Epithelial cell of esophagus (primary cell): Measurements from ENCODE around the gene SORCS1.
A peak's percentile ranks its signal among the peaks of the same experiment; 100 is the strongest.

ENCODE experiments used
- DNase-seq: peaks from one replicate; pipeline ENCODE4 v3.0.0; 2010; ENCODE audit warnings: low read depth
- H3K4me3 ChIP-seq: 2 replicates; pipeline ENCODE4 v1.5.1; 2011; ENCODE audit warnings: mild to moderate bottlenecking, low read length, control low read depth
- TF ChIP-seq, protein P1 (sequence below): IDR thresholded peaks from 2 replicates; pipeline ENCODE4 v1.5.1; 2011; ENCODE audit warnings: low read depth, mild to moderate bottlenecking, low read length, control low read depth, inconsistent platforms; ENCODE audit not compliant: insufficient read depth; ENCODE audit errors: missing control alignments

SORCS1 gene

DNA sequence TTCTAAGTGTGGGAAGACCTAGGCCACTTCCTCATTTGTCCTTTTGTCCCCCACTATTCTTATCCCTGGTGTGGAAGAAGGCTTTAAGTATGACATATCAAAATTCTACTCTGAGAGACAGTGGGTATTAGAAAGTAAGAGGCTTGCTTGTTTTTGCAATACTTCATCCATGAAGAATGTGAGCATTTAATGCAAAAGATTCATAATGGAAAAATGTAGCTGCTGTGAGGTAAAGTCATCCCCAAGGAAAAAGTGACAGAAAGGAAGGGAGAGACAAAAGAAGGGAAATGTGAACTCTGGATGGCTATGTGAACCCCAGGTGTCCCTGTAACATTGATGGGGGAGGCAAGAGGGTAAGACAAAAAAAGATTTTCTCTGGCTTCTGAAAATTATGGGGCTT, 607.5 kb downstream of the SORCS1 start:
- TF ChIP-seq, protein P1, sequence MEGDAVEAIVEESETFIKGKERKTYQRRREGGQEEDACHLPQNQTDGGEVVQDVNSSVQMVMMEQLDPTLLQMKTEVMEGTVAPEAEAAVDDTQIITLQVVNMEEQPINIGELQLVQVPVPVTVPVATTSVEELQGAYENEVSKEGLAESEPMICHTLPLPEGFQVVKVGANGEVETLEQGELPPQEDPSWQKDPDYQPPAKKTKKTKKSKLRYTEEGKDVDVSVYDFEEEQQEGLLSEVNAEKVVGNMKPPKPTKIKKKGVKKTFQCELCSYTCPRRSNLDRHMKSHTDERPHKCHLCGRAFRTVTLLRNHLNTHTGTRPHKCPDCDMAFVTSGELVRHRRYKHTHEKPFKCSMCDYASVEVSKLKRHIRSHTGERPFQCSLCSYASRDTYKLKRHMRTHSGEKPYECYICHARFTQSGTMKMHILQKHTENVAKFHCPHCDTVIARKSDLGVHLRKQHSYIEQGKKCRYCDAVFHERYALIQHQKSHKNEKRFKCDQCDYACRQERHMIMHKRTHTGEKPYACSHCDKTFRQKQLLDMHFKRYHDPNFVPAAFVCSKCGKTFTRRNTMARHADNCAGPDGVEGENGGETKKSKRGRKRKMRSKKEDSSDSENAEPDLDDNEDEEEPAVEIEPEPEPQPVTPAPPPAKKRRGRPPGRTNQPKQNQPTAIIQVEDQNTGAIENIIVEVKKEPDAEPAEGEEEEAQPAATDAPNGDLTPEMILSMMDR, result no peak
- DNase-seq, result peak; percentile 41
- H3K4me3 ChIP-seq, result no peak overlapping the region

DNA sequence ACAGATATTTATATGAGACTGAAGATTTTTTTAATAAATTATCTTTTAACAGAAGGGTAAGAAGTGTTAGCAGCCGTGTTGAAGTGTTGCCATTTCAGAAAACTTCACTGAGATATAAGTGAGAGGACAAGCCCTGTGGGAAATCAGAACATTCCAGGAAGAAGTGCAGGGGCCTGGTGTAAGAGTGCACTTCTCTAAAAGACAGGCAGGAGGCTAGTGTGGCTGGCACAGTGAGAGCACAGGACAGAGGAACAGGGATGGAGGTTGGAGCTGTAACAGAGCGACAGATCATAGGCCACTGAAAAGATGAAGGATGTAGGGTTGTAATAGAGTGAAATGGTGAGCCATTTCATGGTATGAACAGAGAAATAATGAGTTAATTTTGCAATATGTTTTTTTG, 608.9 kb downstream of the SORCS1 start:
- H3K4me3 ChIP-seq, result no peak overlapping the region
- no peak for DNase-seq
- TF ChIP-seq, protein P1, result no peak

DNA sequence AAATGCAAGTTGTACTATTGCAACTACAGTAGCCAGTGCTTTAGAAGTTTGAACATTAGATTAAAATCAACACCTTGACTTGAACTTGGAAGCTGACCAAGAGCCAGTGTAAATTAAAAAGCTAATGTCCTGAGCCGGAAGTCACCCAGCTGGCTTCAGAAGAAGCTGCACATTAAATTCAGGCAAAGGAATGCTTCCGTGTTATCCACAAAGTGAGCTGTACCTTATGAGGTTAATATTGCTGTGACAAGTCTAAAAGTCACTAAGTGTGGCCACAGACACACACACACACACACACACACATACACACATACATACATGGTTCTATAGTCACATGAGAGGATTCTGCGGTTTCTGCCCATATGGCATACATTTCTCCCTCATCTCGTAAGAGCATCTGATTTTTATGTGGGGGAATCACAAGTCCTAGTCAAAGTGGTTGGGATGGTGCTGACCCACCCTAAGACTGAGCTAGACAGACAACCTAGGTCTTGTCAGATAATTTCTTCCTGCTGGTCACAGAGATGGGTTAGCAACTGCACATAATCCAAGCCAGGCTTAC, 612.9 kb downstream of the SORCS1 start:
- no peak overlapping the region for H3K4me3 ChIP-seq
- DNase-seq, result no peak
- TF ChIP-seq, protein P1, result no peak

DNA sequence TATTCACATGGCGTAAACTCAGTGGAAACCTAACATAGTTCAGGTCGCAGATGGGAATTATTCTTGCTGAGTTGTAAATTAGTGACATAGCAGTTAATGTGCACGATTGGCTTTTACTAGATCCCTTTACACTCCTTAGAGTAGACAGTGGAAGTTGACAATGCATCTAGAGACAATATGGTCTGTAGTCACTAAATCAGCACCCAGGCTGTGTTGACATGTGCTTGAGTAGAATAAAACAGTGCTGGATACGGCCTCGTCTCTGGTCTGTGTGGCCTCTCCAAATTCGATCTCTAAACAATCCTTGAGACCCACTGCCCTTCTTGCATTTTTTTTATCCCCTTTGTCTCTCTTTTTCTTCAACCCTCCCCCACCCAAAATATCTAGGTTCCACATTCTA, 615.7 kb downstream of the SORCS1 start:
- no peak overlapping the region for H3K4me3 ChIP-seq
- TF ChIP-seq, protein P1, result no peak
- no peak for DNase-seq

DNA sequence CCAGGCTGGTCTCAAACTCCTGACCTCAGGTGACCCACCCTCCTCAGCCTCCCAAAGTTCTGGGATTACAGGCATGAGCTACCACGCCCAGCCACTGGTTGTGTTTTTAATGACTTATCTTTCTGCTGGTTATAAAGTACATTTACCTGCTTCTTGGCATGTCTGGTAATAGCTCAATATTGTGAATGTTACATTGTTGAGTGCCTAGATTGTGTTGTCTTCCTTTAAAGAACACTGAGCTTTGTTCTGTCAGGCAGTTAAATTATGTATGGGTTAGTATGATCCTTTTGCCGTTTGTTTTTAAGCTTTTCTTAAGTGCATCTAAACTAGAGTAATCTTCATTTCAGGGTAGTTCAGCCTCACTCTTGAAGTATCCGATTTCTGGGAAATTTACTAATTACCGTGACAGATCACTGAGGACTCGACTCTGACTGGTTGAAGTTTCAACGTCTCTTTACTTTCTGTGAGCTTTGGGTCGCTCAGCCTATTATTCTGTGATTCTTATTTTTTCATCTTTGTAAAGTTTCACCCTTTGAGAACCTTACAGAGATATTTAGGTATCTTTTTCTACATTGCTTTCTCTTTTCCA, 617.4 kb downstream of the SORCS1 start:
- DNase-seq, result no peak
- TF ChIP-seq, protein P1, result no peak
- no peak overlapping the region for H3K4me3 ChIP-seq

- H3K4me3 ChIP-seq, result no peak overlapping the region
- DNase-seq, result no peak
- TF ChIP-seq, protein P1, result no peak
Observed at GRCh38 chr10:106542461-106542860, 622.0 kb downstream of the SORCS1 start.

DNA sequence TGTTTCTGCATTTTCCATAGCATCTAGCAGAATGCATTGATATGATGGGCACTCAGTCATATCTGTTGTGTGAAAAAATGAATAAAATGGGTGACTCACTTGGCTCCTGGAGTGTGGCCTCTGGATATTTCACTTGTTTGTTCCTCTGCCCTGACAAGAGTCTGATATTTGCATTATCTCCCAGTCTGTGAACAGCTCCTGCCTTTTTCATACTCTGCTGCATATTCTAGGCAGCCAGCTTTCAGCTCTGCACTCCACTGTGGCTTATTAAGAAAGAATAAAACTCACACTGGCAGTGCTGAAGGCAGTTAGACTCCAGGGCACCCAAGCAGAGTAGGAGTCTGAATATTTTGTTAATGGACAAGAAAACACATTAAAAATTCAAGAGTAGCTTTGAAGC, 623.9 kb downstream of the SORCS1 start:
- no peak overlapping the region for H3K4me3 ChIP-seq
- TF ChIP-seq, protein P1, result no peak
- peak; percentile 63 for DNase-seq
